ENCODE measurements around the gene C1D. TPM values are rescaled to one million over a fixed set of nuclear protein-coding genes. Genes with fewer than 3 reads are reported as not detected.
"Not testable (repeated sequence)": the region's sequence is repeated elsewhere in the genome, so short reads cannot be mapped to it uniquely, and the experiment has no call there.

Gene C1D
- total RNA-seq, 1 donor: 56.6 TPM

GRCh38 chr2:67997528-67997900, 65.3 kb downstream of the C1D start:
- H3K4me1 ChIP-seq (ENCODE audit: insufficient read depth, low read length): no peaks in the 10 kb centered on the region
- peaks cover 5% of the 10 kb centered on the region for H3K27me3 ChIP-seq (ENCODE audit: insufficient read depth, low read length)
- no peaks in the 10 kb centered on the region for H3K9me3 ChIP-seq (ENCODE audit: low read depth, low read length)
- H3K4me3 ChIP-seq (ENCODE audit: low read length): no peak overlapping the region

- Histone ChIP-seq H3K4me3 (ENCODE audit: low read length) (no peak overlapping the region), H3K27me3 (ENCODE audit: insufficient read depth, low read length) (peaks cover 5% of the 10 kb centered on the region), H3K4me1 (ENCODE audit: insufficient read depth, low read length) (no peaks in the 10 kb centered on the region), H3K9me3 (ENCODE audit: low read depth, low read length) (no peaks in the 10 kb centered on the region)
Observed at GRCh38 chr2:67996772-67997527, 65.9 kb downstream of the C1D start.

GRCh38 chr2:67994716-67995115, 68.1 kb downstream of the C1D start:
- Histone ChIP-seq H3K4me3 (ENCODE audit: low read length) (no peak overlapping the region), H3K9me3 (ENCODE audit: low read depth, low read length) (no peaks in the 10 kb centered on the region), H3K4me1 (ENCODE audit: insufficient read depth, low read length) (no peaks in the 10 kb centered on the region), H3K27me3 (ENCODE audit: insufficient read depth, low read length) (peaks cover under 1% of the 10 kb centered on the region)

- H3K4me1 ChIP-seq (ENCODE audit: insufficient read depth, low read length); H3K9me3 ChIP-seq (ENCODE audit: low read depth, low read length); H3K27me3 ChIP-seq (ENCODE audit: insufficient read depth, low read length); H3K4me3 ChIP-seq (ENCODE audit: low read length): not testable (repeated sequence)
Observed at GRCh38 chr2:67994069-67994468, 68.7 kb downstream of the C1D start.

GRCh38 chr2:67993329-67993728, 69.5 kb downstream of the C1D start:
- Histone ChIP-seq H3K4me3 (ENCODE audit: low read length) (no peak overlapping the region), H3K9me3 (ENCODE audit: low read depth, low read length) (no peaks in the 10 kb centered on the region), H3K27me3 (ENCODE audit: insufficient read depth, low read length) (no peaks in the 10 kb centered on the region), H3K4me1 (ENCODE audit: insufficient read depth, low read length) (no peaks in the 10 kb centered on the region)

- Histone ChIP-seq H3K27me3 (ENCODE audit: insufficient read depth, low read length) (no peaks in the 10 kb centered on the region), H3K4me1 (ENCODE audit: insufficient read depth, low read length) (no peaks in the 10 kb centered on the region), H3K9me3 (ENCODE audit: low read depth, low read length) (no peaks in the 10 kb centered on the region), H3K4me3 (ENCODE audit: low read length) (no peak overlapping the region)
Observed at GRCh38 chr2:67991456-67991855, 71.3 kb downstream of the C1D start.

Other genes starting within 250 kb of the C1D start
- 16.5 TPM for gene PNO1, start 94.9 kb upstream of the C1D start, total RNA-seq
- 62.1 TPM for gene PPP3R1, start 189.5 kb upstream of the C1D start, total RNA-seq

All from mononuclear cell (primary cell).